ENCODE measurements around the gene MORN2.
"Not testable (repeated sequence)": the region's sequence is repeated elsewhere in the genome, so short reads cannot be mapped to it uniquely, and the experiment has no call there.

MORN2 gene

GRCh38 chr2:38875576-38876367 is at the start of gene MORN2, which contains the start of gene DHX57:
Gene MORN2 (plus strand): TSS chr2:38875976.
Gene DHX57 (minus strand): TSS chr2:38875934. CDS start chr2:38868405, 7,529 bp downstream.
- DNase-seq = peak; percentile 70 to 75

GRCh38 chr2:38827539-38828145 is 48.1 kb upstream of the MORN2 start:
- DNase-seq = not testable (repeated sequence)

- no peak for DNase-seq
These were observed 47.3 kb upstream of the MORN2 start for GRCh38 chr2:38828460-38828859.

GRCh38 chr2:38829971-38830370 is 45.8 kb upstream of the MORN2 start:
- DNase-seq = no peak

GRCh38 chr2:38830526-38831159 is 45.1 kb upstream of the MORN2 start:
- DNase-seq = no peak

GRCh38 chr2:38835015-38835601 is 40.7 kb upstream of the MORN2 start:
- no peak for DNase-seq

- DNase-seq = no peak
These were observed 39.8 kb upstream of the MORN2 start for GRCh38 chr2:38835990-38836389.

GRCh38 chr2:38836791-38837190 is 39.0 kb upstream of the MORN2 start:
- no peak for DNase-seq

- no peak for DNase-seq
These were observed 25.7 kb upstream of the MORN2 start for GRCh38 chr2:38850045-38850444.

GRCh38 chr2:38856165-38856564 is 19.6 kb upstream of the MORN2 start:
- DNase-seq = no peak

GRCh38 chr2:38862476-38862875 is 13.3 kb upstream of the MORN2 start:
- no peak for DNase-seq

- no peak for DNase-seq
These were observed 12.6 kb upstream of the MORN2 start for GRCh38 chr2:38863061-38863695.

- DNase-seq = no peak
These were observed 8.9 kb upstream of the MORN2 start for GRCh38 chr2:38866773-38867443.

- DNase-seq = no peak
These were observed 4.3 kb upstream of the MORN2 start for GRCh38 chr2:38871432-38871831.

- DNase-seq = no peak
These were observed 2.0 kb upstream of the MORN2 start for GRCh38 chr2:38873763-38874162.

GRCh38 chr2:38875227-38875575 is 575 bp upstream of the MORN2 start:
- no peak for DNase-seq

- no peak for DNase-seq
These were observed 631 bp downstream of the MORN2 start for GRCh38 chr2:38876407-38876806.

- no peak for DNase-seq
These were observed 10.3 kb downstream of the MORN2 start for GRCh38 chr2:38886063-38886462.

- no peak for DNase-seq
These were observed 11.6 kb downstream of the MORN2 start for GRCh38 chr2:38887347-38887746.

- DNase-seq = no peak
These were observed 12.3 kb downstream of the MORN2 start for GRCh38 chr2:38887902-38888554.

GRCh38 chr2:38889045-38889444 is 13.3 kb downstream of the MORN2 start:
- no peak for DNase-seq

GRCh38 chr2:38889575-38889974 is 13.8 kb downstream of the MORN2 start, which contains the start of gene ARHGEF33:
Gene ARHGEF33 (plus strand): TSS chr2:38889875. CDS start chr2:38919448, 29,573 bp downstream.
- no peak for DNase-seq

Measured in stimulated activated CD4-positive, alpha-beta T cell treated with anti-CD3 and anti-CD28 coated beads, Interleukin-2, amount 100 ng/mL, for 48 hours (primary cell).